B cell (primary cell): Measurements from ENCODE around the gene ATXN1. TPM values are rescaled to one million over a fixed set of nuclear protein-coding genes. Genes with fewer than 3 reads are reported as not detected.

Experiments used
- ATAC-seq: fragments of 200-7000 bp; cut with Tn5 transposase; one replicate; pipeline ENCODE4 v1.10.0; 2021; ENCODE audit warnings: low read depth, mild to moderate bottlenecking, moderate number of reproducible peaks, moderate library complexity
- CTCF ChIA-PET: fragments of 350-600 bp; sonication (Branson Sonifier 250); formaldehyde crosslinking; loops from one replicate; lab custom pipeline; 2021; ENCODE audit warnings: antibody characterized with exemption, inconsistent platforms; lab: Charles Lee
- POLR2A ChIA-PET: fragments of 350-600 bp; sonication (Branson Sonifier 250); formaldehyde crosslinking; loops from one replicate; lab custom pipeline; 2021; ENCODE audit warnings: antibody characterized with exemption; lab: Charles Lee
- DNase-seq: peaks from one replicate; pipeline ENCODE4 v3.0.0; 2013
- H2AFZ ChIP-seq: 2 replicates; pipeline ENCODE4 v1.6.1; 2012; ENCODE audit warnings: mild to moderate bottlenecking, low read depth, low read length; ENCODE audit not compliant: insufficient read depth, poor library complexity, severe bottlenecking
- H3K27ac ChIP-seq, 2 donors: 1 replicate in 1 of 2; 2 replicates in 1 of 2; pipeline ENCODE4 v1.5.1; 2012 to 2013; ENCODE audit warnings: low read length in 2 of 2, mild to moderate bottlenecking in 2 of 2, moderate library complexity in 1 of 2
- H3K27me3 ChIP-seq, 4 experiments: fragments of 200-600 bp in 1 of 4; sonication (generic) in 1 of 4; replicated peaks in 1 of 4; 1 replicate in 2 of 4; 2 replicates in 2 of 4; pipeline versions ENCODE4 v1.6.1 to v1.7.0; 2013 to 2016; ENCODE audit warnings: low read length in 3 of 4, mild to moderate bottlenecking in 2 of 4, mixed read lengths in 1 of 4, moderate library complexity in 1 of 4; ENCODE audit not compliant: insufficient read depth in 4 of 4, control insufficient read depth in 3 of 4; ENCODE audit errors: control extremely low read depth in 1 of 4
- H3K36me3 ChIP-seq, 2 experiments: replicated peaks in 1 of 2; 1 replicate in 1 of 2; 2 replicates in 1 of 2; pipeline versions ENCODE4 v1.6.1 to v1.7.1; 2013; ENCODE audit warnings: low read length in 1 of 2; ENCODE audit not compliant: insufficient read depth in 2 of 2, control insufficient read depth in 1 of 2; ENCODE audit errors: control extremely low read depth in 1 of 2, extremely low read depth in 1 of 2
- H3K4me1 ChIP-seq, 2 donors: fragments of 200-600 bp in 1 of 2; sonication (generic) in 1 of 2; 1 replicate in 1 of 2; 2 replicates in 1 of 2; pipeline versions ENCODE4 v1.5.1 to v1.6.1; 2013 to 2017; ENCODE audit warnings: low read length in 2 of 2; ENCODE audit not compliant: control insufficient read depth in 2 of 2, insufficient read depth in 2 of 2
- H3K4me2 ChIP-seq: replicated peaks from 2 replicates; pipeline ENCODE3; 2012; ENCODE audit warnings: mild to moderate bottlenecking, low read depth, low read length; ENCODE audit not compliant: poor library complexity, severe bottlenecking
- H3K4me3 ChIP-seq, 5 experiments: fragments of 200-600 bp in 1 of 5; sonication (generic) in 1 of 5; 1 replicate in 3 of 5; 2 replicates in 2 of 5; pipeline versions ENCODE4 v1.5.1 to v1.7.0; 2011 to 2016; ENCODE audit warnings: low read length in 4 of 5, mild to moderate bottlenecking in 4 of 5, low read depth in 2 of 5, control low read depth in 1 of 5, moderate library complexity in 1 of 5; ENCODE audit not compliant: insufficient read depth in 1 of 5; ENCODE audit errors: control extremely low read depth in 1 of 5, extremely low read depth in 1 of 5
- H3K79me2 ChIP-seq: fragments of 200-600 bp; sonication (generic); one replicate; pipeline ENCODE4 v1.6.0; 2016; ENCODE audit warnings: low read length; ENCODE audit not compliant: control insufficient read depth, insufficient read depth
- H3K9ac ChIP-seq: fragments of 200-600 bp; sonication (generic); 2 replicates; pipeline ENCODE4 v1.6.1; 2017; ENCODE audit warnings: mild to moderate bottlenecking, low read length, moderate library complexity
- H3K9me3 ChIP-seq, 3 donors: one replicate each; pipeline versions ENCODE4 v1.6.1 to v1.7.1; 2013; ENCODE audit warnings: low read length in 2 of 3; ENCODE audit not compliant: control insufficient read depth in 2 of 3, insufficient read depth in 1 of 3; ENCODE audit errors: control extremely low read depth in 1 of 3
- H4K20me1 ChIP-seq: 2 replicates; pipeline ENCODE4 v1.6.0; 2012; ENCODE audit warnings: mild to moderate bottlenecking, low read length; ENCODE audit not compliant: insufficient read depth, control insufficient read depth, poor library complexity, severe bottlenecking
- H3K27ac Mint-ChIP-seq: one replicate; pipeline ENCODE4 v1.8.0; 2021; ENCODE audit warnings: mixed read lengths
- H3K27me3 Mint-ChIP-seq: one replicate; pipeline ENCODE4 v1.8.0; 2021; ENCODE audit warnings: mixed read lengths
- H3K4me1 Mint-ChIP-seq: one replicate; pipeline ENCODE4 v1.8.0; 2021; ENCODE audit warnings: mixed read lengths
- H3K4me3 Mint-ChIP-seq: one replicate; pipeline ENCODE4 v1.8.0; 2021; ENCODE audit warnings: mixed read lengths
- H3K9me3 Mint-ChIP-seq: one replicate; pipeline ENCODE4 v1.8.0; 2022; ENCODE audit warnings: mixed read lengths; ENCODE audit not compliant: insufficient read depth
- EZH2 ChIP-seq: IDR thresholded peaks from 2 replicates; pipeline ENCODE4 v1.6.1; 2012; ENCODE audit warnings: borderline replicate concordance, low read depth, mild to moderate bottlenecking, moderate library complexity, low read length; ENCODE audit not compliant: insufficient read depth, poor library complexity, severe bottlenecking
- WGBS: methylation state at CpG from one replicate; pipeline ENCODE4 v1.1.5; 2013; ENCODE audit warnings: missing lambda C conversion rate; ENCODE audit not compliant: insufficient coverage; 5-methylcytosine and 5-hydroxymethylcytosine counted together
- intact Hi-C: fragments of 100-400 bp; cut with micrococcal nuclease; formaldehyde crosslinking; loops from one replicate; pipeline ENCODE4 v1.10.0; 2022
- polyA plus RNA-seq: library from polyadenylated mRNA; depleted of rRNA; stranded (reverse); fragments of >200 nt; gene quantifications from 2 replicates; pipeline ENCODE4 v1.2.3, GENCODE V29; 2012
- total RNA-seq, 2 donors: library from RNA; stranded (reverse); fragments of 120-200 nt in 1 of 2; gene quantifications; 1 replicate in 1 of 2; 2 replicates in 1 of 2; pipeline versions ENCODE4 v1.2.3 to v1.2.4, GENCODE V29; 2013 to 2022
- TF ChIP-seq, protein P1 (sequence below): fragments of 200-600 bp; IDR thresholded peaks from one replicate; pipeline ENCODE4 v1.8.0; 2022; ENCODE audit warnings: antibody characterized with exemption, mild to moderate bottlenecking

ATXN1 gene
- total and polyA plus RNA-seq, 2 donors (not counting 1 experiment from before 2014, with no cell fraction given), result 5.7 to 63.8 TPM

DNA sequence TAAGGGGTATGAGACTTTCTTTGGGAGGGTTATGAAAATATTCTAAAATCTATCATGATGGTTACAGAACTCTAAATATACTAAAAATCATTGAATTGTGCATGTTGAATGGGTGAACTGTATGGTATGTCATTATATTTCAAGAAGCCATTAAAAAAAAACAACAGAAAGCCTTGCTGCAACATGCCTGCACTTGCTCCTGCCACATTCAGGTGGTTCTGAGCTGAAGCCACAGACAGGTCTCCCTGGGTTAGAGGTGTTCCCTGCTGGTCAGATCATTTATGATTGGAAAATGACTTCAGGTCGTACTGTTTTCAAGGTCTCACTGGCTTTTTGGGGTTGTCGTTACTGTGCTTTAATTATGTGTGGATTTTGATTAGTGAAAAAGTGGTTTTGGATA lies 509.6 kb downstream of the ATXN1 start:
- H2AFZ ChIP-seq, result no peak overlapping the region
- no peak overlapping the region for H3K27ac ChIP-seq
- POLR2A ChIA-PET, result no interaction called here
- H3K9me3 ChIP-seq, result no peaks in the 10 kb centered on the region
- H3K9ac ChIP-seq, result no peak overlapping the region
- no peaks in the 10 kb centered on the region for H3K4me1 ChIP-seq
- Mint-ChIP-seq H3K27ac (no peak overlapping the region), H3K9me3 (no peaks in the 10 kb centered on the region), H3K4me3 (no peak overlapping the region), H3K4me1 (no peaks in the 10 kb centered on the region), H3K27me3 (peaks cover 16% of the 10 kb centered on the region)
- no peaks in the 10 kb centered on the region for H3K79me2 ChIP-seq
- no peaks in the 10 kb centered on the region for H4K20me1 ChIP-seq
- intact Hi-C loops, result no loop called here
- H3K4me2 ChIP-seq, result no peak overlapping the region
- no peaks in the 10 kb centered on the region for H3K36me3 ChIP-seq
- TF ChIP-seq EZH2, result no peak
- TF ChIP-seq, protein P1, sequence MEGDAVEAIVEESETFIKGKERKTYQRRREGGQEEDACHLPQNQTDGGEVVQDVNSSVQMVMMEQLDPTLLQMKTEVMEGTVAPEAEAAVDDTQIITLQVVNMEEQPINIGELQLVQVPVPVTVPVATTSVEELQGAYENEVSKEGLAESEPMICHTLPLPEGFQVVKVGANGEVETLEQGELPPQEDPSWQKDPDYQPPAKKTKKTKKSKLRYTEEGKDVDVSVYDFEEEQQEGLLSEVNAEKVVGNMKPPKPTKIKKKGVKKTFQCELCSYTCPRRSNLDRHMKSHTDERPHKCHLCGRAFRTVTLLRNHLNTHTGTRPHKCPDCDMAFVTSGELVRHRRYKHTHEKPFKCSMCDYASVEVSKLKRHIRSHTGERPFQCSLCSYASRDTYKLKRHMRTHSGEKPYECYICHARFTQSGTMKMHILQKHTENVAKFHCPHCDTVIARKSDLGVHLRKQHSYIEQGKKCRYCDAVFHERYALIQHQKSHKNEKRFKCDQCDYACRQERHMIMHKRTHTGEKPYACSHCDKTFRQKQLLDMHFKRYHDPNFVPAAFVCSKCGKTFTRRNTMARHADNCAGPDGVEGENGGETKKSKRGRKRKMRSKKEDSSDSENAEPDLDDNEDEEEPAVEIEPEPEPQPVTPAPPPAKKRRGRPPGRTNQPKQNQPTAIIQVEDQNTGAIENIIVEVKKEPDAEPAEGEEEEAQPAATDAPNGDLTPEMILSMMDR, result no peak
- H3K4me3 ChIP-seq, result no peak overlapping the region
- no peak for DNase-seq
- no CpG with 5 or more reads among the region's 2 CpGs for WGBS
- CTCF ChIA-PET, result no interaction called here
- ATAC-seq, result no peak
- peaks cover 0 to 3% (median under 1%) of the 10 kb centered on the region in 4 experiments for H3K27me3 ChIP-seq

DNA sequence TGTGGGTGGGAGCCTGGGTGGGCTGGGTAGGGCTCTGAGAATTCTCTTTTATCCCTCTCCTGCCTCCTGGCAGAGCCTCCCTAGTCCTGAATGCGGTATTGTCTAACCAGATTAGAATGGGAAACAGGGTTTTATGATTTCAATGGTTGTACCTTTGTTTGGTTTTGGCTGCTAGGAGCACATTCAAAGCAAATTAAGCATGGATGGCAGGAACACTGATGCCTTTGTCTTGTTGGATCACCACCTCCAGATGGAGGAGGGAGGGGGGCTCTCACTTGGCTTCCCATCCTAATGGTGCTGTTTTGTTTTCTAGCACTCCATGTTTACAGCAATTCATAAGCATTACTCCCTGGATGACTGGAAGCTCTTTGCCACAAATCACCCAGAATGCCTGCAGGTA lies 511.3 kb downstream of the ATXN1 start:
- Histone ChIP-seq H3K27me3 (peaks cover 0 to 3% (median 0%) of the 10 kb centered on the region in 4 experiments), H3K4me3 (no peak overlapping the region), H3K9ac (no peak overlapping the region), H3K4me1 (no peaks in the 10 kb centered on the region), H3K9me3 (no peaks in the 10 kb centered on the region), H3K27ac (no peak overlapping the region), H4K20me1 (no peaks in the 10 kb centered on the region), H3K79me2 (no peaks in the 10 kb centered on the region), H3K4me2 (no peak overlapping the region), H3K36me3 (no peaks in the 10 kb centered on the region), H2AFZ (no peak overlapping the region)
- Mint-ChIP-seq H3K27ac (no peak overlapping the region), H3K4me3 (no peak overlapping the region), H3K27me3 (peaks cover 15% of the 10 kb centered on the region), H3K4me1 (no peaks in the 10 kb centered on the region), H3K9me3 (no peaks in the 10 kb centered on the region)
- WGBS, result no CpG with 5 or more reads among the region's 1 CpG
- TF ChIP-seq, protein P1, result no peak
- no peak for TF ChIP-seq EZH2
- intact Hi-C loops, result no loop called here
- POLR2A ChIA-PET, result no interaction called here
- CTCF ChIA-PET, result no interaction called here
- ATAC-seq (no peak), DNase-seq (no peak)
